Posterior cingulate gyrus (tissue), 11 donors: ENCODE measurements around the gene LRRC4C.

ENCODE experiments used
- DNase-seq, 10 donors: peaks; one replicate each; pipeline versions ENCODE4 v3.0.0 to v3.0.0-alpha.2; 2020 to 2021; ENCODE audit warnings: mixed read lengths in 3 of 10
- intact Hi-C: fragments of 100-400 bp; cut with DNase I; formaldehyde crosslinking; loops from one replicate; pipeline ENCODE4 v1.15.1; 2023

Gene LRRC4C

GRCh38 chr11:40286137-40286536 lies 1173.3 kb downstream of the LRRC4C start:
- intact Hi-C loops = no loop called here
- no peak for DNase-seq

GRCh38 chr11:40285558-40285957 lies 1173.9 kb downstream of the LRRC4C start:
- no peak for DNase-seq
- intact Hi-C loops = no loop called here

GRCh38 chr11:40281052-40281580 lies 1178.3 kb downstream of the LRRC4C start:
- intact Hi-C loops = no loop called here
- DNase-seq = no peak

GRCh38 chr11:40280159-40281051 lies 1179.0 kb downstream of the LRRC4C start:
- intact Hi-C loops = no loop called here
- DNase-seq = peak in 8 of 10 donors; percentile 32 to 86 (median 50)

- no peak for DNase-seq
- intact Hi-C loops = loop anchor here (5.0 kb wide), 1 partner anchor 90 kb away; no protein-coding TSS in a partner anchor
These were observed 1182.5 kb downstream of the LRRC4C start for GRCh38 chr11:40276960-40277359.

GRCh38 chr11:40274017-40274416 lies 1185.4 kb downstream of the LRRC4C start:
- DNase-seq = no peak
- intact Hi-C loops = no loop called here

GRCh38 chr11:40273192-40273732 lies 1186.2 kb downstream of the LRRC4C start:
- DNase-seq = no peak
- intact Hi-C loops = no loop called here

- no peak for DNase-seq
- intact Hi-C loops = no loop called here
These were observed 1188.1 kb downstream of the LRRC4C start for GRCh38 chr11:40271361-40271760.

- intact Hi-C loops = no loop called here
- no peak for DNase-seq
These were observed 1189.6 kb downstream of the LRRC4C start for GRCh38 chr11:40269865-40270264.

- DNase-seq = no peak
- intact Hi-C loops = no loop called here
These were observed 1190.9 kb downstream of the LRRC4C start for GRCh38 chr11:40268551-40268950.

GRCh38 chr11:40255457-40255856 lies 1204.0 kb downstream of the LRRC4C start:
- intact Hi-C loops = no loop called here
- DNase-seq = no peak

GRCh38 chr11:40253166-40253565 lies 1206.3 kb downstream of the LRRC4C start:
- DNase-seq = no peak
- intact Hi-C loops = no loop called here

- no peak for DNase-seq
- intact Hi-C loops = no loop called here
These were observed 1207.2 kb downstream of the LRRC4C start for GRCh38 chr11:40252236-40252635.

GRCh38 chr11:40246983-40247382 lies 1212.5 kb downstream of the LRRC4C start:
- intact Hi-C loops = no loop called here
- DNase-seq = no peak

GRCh38 chr11:40241524-40242051 lies 1217.9 kb downstream of the LRRC4C start:
- no peak for DNase-seq
- intact Hi-C loops = no loop called here

- no peak for DNase-seq
- intact Hi-C loops = no loop called here
These were observed 1219.2 kb downstream of the LRRC4C start for GRCh38 chr11:40240284-40240683.

- DNase-seq = no peak
- intact Hi-C loops = no loop called here
These were observed 1222.9 kb downstream of the LRRC4C start for GRCh38 chr11:40236526-40236925.

- intact Hi-C loops = no loop called here
- peak in 2 of 10 donors; percentile 35 to 68 for DNase-seq
These were observed 1223.6 kb downstream of the LRRC4C start for GRCh38 chr11:40235841-40236240.

- no peak for DNase-seq
- intact Hi-C loops = no loop called here
These were observed 1228.6 kb downstream of the LRRC4C start for GRCh38 chr11:40230821-40231220.

- intact Hi-C loops = no loop called here
- DNase-seq = no peak
These were observed 1230.8 kb downstream of the LRRC4C start for GRCh38 chr11:40228662-40229061.

- no peak for DNase-seq
- intact Hi-C loops = no loop called here
These were observed 1231.7 kb downstream of the LRRC4C start for GRCh38 chr11:40227730-40228129.

GRCh38 chr11:40226654-40227053 lies 1232.8 kb downstream of the LRRC4C start:
- intact Hi-C loops = no loop called here
- no peak for DNase-seq
